NOMO-1 (cell line): ENCODE measurements around the gene CTF1.
A peak's percentile ranks its signal among the peaks of the same experiment; 100 is the strongest.
"Not testable (repeated sequence)": the region's sequence is repeated elsewhere in the genome, so short reads cannot be mapped to it uniquely, and the experiment has no call there.

Experiments used
- DNase-seq, 2 experiments: peaks; one replicate each; lab custom pipeline; 2025; ENCODE audit not compliant: unreplicated experiment in 2 of 2; lab: John Stamatoyannopoulos, UW

Gene CTF1

DNA sequence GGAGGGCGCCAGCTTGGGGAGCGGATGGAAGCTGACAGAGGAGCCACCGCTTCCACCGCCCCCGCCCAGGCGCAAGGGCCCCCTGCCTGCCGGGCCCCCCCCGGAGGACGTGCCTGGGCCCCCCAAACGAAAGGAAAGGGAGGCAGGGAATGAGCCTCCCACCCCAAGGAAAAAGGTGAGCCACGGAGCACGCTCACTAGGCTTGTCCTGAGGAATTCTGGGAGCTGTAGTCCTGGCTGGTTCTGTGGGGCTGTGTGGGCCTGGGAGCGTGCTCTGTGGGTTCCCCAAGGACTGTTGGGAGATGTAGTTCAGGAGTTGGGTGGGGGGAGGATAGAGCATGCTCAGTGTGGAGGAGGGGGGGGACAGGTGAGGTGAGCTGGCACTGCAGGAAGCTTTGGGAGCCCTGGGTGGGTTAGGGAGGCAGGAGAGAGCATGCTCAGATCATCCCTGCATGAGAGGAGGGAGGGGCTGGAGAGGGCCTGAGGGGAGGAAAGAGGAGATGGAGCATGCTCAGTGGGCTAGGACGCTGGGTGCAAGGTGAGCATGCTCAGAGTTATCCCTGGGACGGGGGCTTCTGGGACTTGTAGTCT is 31.5 kb downstream of the CTF1 start:
- no peak for DNase-seq

DNA sequence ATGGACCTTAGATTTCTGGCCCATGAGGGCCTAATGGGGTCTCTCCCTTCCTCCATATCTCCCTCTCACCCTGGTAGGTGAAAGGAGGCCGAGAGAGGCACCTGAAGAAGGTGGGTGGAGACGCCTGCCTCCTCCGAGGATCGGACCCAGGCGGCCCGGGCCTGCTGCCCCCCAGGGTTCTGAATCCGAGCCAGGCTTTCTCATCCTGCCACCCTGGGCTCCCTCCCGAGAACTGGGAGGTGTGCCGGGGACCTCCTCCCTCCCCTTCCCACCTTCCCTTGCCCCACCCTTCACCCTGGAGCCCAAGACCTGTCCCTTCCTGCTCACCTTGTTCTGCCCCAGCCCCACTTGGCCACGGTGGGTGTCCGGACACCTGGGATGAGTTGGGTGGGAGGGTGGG is 32.0 kb downstream of the CTF1 start:
- no peak for DNase-seq

DNA sequence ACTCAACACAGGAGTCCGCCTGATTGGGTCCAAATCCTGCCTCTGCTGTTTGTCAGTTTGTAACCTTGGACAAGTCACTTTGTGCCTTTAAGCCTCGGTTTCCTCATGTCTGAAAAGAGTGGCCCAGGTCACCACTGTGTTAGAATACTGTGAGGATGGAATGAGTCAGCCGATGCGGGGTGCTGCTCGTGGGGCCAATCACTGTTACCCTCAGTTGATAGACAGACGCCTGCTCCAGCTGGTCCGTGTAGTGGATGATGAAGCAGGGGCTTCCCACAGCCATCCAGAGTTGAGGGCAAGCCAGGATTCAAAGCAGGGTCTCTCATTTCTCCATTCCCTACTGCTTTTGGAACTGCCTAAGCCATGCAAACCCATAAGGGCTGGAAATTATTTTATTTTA is 32.8 kb downstream of the CTF1 start:
- no peak for DNase-seq

DNA sequence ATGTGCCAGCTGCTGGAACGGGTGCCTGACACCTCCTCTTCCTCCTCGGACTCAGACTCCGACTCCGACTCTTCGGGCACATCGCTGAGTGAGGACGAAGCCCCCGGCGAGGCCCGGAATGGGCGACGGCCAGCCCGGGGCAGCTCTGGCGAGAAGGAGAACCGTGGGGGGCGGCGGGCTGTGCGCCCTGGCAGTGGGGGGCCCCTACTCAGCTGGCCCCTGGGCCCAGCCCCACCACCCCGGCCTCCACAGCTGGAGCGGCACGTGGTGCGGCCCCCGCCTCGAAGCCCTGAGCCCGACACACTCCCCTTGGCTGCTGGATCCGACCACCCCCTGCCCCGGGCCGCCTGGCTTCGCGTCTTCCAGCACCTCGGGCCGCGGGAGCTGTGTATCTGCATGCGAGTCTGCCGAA is 33.8 kb downstream of the CTF1 start:
- DNase-seq = no peak

DNA sequence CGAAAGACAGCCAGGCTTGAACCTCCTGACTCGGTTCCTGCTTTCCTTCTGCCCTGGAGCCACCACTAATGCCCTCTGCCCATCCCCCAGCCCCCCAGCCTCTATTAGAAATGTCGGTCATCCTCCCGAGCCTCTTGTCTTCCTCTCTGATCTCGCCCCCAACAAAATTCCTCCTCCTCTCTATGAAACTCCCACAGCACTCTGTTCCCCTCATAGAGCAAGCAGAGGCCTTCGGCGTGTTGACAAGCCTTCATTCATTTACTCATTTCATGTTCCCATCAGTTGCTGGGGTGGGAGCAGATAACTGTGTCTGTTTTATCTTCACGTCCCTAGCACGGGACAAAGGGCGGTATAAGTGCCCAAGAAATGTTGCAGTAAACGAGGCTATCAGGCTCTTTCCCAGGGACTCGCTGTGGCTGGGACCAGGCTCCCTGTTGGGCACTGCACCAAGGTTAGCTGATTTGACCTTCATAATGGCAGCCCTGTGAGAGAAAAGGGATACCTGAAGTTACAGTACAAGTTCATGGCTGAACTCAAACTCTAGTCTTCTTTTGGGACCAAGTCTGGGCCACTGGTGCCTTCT is 34.7 kb downstream of the CTF1 start:
- DNase-seq = no peak

DNA sequence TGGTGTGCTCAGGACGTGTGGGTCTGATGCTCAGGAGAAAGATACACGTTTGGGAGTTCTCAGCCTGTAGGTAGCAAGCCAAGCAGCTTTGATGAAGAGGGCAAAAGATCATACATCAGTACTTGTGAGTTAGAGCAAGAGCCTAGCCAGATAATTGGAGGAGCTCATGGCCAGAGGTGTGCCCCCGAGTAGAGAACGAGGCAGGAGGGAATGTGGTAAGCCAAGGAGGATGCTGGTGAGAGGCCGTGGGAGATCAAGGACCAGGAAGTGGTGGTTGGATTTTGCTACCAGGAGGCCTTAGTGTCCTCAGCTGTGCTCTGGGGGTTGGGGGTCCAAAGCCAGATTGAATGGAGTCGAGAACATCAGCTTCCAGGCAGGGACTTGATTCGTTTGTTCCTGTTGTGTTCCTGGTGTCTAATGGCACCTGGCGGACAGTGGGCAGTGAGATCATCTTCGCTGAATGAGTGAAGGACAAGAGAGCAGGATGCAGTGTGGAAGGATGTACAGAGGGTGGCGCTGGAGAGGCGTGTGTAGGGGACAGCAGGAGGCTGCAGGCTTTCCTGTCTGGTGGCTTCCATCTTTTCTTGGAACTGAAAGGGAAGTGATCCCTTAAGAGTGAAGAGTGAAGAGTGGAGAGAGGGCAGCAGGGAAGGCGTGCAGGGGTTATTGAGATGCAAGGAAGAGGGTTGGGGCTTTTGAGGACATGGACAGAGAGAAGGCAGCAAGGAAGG is 38.6 kb downstream of the CTF1 start:
- DNase-seq = peak; percentile 24 to 40

DNA sequence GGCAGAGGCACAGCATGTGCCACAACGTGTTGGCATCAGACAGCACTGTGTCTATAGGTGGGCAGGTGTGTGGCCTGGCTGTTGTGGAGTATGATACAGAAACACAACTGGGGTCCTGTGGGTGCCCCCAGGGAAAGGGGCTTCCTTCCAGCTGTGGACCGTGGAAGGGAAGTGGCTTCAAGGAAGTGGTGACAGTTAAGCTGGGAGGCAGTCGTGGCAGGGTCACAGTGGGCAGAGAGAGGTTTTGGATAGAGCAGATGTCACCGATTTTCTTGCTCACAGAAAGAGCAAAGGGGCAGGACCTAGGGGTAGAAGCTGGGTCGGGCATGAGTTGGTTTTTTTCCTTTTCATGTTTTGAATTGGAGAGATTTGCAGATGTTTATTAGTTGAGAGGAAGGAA is 41.3 kb downstream of the CTF1 start:
- DNase-seq = no peak

DNA sequence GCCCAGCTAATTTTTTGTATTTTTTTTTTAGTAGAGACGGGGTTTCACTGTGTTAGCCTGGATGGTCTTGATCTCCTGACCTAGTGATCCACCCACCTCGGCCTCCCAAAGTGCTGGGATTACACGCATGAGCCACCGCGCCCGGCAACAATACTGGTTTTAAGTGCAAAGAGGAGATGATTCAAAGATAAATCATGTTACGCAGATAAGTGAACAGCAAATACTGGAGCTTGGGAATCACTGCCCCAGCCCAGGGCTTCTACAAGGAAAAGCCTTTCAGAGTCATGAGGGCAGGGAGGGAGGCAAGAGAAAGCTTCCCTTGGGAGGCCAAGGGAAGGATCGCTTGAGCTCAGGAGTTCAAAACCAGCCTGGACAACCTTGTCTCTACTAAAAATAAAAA is 43.2 kb downstream of the CTF1 start:
- not testable (repeated sequence) for DNase-seq

DNA sequence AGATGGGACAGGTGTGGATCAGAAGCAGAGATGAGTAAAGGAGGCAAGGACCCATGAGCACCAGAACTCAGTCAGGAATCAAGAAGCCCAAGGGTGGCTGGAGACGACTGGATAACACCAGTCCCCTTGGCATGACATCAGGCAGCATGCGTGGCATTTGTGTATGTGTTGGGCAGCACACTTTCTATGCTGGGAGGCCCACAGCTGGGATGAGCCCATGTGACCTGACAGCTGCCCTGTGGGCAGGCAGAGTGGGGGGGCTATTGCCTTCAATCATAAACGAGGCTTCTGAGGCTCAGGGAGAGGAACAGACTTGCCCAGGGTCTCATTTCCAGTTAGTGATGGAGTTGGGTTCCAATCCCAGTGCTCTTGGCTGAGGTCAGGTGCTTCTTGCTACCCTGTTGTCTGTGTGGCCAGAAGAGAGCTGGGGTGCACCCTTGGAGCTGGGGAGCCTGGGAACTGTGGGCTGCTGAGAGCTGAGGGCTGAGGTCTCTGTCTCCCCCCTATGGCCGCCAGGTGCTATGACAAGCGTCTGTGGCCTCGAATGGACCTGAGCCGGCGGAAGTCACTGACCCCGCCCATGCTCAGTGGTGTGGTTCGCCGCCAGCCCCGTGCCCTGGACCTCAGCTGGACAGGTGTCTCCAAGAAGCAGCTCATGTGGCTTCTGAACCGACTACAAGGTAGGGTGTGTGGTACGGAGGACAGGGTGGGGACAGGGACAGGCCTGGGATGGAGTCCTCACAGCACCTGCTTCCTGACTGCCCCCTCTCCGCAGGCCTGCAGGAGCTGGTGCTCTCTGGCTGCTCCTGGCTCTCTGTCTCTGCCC is 45.4 kb downstream of the CTF1 start:
- DNase-seq = peak; percentile 64 to 79

DNA sequence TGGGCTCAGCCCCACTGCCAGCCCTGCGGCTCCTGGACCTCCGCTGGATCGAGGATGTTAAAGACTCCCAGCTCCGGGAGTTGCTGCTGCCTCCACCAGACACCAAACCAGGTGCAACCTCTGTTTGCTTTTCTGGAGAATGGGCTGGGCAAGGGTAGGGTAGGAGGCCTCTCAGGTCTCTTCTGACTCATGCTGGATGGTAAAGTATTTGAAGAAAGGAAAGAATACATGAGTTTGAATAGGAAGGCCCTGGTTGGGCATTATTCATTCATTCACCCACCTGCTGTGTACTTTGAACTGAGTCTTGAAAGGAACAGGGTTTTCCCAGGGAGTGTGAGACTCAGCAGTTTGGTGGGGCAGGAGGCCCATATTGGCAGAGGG is 46.0 kb downstream of the CTF1 start:
- no peak for DNase-seq

DNA sequence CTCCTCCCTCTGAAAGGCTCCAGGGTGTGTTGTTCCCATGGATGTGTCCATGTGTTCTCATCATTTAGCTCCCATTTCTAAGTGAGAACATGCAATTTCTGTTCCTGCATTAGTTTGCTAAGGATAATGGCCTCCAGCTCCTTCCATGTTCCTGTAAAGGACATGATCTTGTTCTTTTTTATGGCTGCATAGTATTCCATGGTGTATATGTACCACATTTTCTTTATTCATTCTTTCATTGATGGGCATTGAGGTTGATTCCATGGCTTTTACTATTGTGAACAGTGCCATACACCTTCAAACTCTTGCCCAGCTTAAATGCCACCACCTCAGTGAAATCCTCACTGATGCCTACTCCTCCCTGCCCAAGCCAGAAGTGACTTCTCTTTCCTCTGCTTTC is 47.9 kb downstream of the CTF1 start:
- no peak for DNase-seq

DNA sequence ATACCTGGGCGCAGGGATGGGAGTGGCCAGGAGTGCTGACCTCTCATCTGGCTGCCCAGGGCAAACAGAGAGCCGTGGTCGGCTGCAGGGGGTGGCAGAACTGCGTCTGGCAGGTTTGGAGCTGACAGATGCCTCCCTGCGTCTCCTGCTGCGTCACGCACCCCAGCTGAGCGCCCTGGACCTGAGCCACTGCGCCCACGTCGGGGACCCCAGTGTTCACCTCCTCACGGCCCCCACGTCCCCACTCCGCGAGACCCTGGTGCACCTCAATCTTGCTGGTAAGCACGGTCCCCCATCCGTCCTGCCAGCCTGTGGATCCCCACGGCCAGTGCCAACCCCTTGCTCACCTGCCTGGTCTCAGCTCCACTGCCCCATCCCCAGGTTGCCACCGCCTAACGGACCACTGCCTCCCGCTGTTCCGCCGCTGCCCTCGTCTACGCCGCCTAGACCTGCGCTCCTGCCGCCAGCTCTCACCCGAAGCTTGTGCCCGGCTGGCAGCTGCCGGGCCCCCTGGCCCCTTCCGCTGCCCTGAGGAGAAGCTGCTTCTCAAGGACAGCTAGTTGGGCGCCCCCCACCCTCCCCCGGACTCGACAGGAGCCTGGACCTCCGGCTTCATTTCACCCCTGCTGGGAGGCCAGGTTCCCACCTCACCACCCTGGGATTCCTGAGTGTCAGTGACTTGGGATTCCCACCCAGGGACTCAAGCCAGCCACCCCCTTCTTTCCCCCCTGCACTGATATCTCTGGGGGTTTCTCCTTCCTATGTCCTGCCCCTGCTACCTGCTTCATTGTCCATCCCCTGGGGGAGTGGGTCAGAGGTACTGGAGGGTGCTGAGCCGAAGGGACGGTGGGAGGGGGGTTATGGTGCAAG is 50.5 kb downstream of the CTF1 start:
- DNase-seq = no peak

DNA sequence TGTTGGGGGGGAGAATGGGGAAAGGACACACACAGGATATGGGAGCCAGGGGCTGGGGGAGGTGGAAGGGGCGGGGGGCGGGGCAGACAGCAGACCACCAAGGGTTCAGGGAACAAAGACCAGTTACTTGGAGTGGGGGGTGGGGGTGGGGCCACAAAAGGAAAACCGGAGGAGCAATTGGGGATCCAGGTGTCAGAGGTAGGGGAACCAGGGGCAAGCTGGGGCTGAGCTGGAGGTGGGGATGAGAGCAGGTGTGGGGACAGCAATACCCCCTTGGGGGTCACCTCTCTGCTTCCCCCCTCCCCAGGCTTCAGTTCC is 51.1 kb downstream of the CTF1 start:
- DNase-seq = no peak

DNA sequence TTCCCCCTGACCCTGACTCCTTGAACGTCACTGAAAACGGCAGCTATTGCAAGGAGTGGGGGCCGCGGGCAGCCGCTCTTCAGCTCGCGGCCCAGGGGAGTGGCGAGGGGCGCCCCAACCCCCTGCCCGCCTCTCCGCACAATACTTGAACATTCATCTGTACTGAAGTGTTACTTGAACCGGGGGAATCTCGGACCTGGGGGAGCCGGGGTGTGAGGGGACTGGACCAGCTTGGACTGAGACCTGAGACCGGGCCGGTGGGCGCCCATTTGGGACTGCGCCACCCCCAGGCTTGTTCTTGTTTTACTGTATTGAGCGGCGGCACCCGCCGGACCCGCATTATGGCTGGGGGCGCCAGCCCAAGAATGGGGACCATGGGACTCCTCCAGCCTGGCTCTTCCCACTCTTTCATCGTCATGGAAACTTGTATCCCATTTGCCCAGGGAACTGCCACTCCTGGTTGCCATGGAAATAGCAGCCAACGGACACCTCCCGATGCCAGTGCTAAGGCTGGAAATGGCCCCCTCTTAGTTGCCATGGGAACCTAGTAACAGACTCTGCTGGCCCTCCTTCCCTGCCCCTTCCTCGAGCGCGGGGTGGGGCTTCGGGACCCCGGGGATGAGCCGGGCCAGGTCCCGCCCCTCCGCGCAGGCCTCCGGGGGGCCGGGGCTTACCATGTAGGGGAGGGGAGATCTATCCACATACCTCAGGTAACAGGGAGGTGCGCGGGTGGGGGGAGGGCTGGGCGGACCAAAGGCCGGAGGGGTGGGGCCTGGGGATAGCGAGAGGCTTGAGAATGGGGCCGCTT is 51.6 kb downstream of the CTF1 start:
- no peak for DNase-seq

DNA sequence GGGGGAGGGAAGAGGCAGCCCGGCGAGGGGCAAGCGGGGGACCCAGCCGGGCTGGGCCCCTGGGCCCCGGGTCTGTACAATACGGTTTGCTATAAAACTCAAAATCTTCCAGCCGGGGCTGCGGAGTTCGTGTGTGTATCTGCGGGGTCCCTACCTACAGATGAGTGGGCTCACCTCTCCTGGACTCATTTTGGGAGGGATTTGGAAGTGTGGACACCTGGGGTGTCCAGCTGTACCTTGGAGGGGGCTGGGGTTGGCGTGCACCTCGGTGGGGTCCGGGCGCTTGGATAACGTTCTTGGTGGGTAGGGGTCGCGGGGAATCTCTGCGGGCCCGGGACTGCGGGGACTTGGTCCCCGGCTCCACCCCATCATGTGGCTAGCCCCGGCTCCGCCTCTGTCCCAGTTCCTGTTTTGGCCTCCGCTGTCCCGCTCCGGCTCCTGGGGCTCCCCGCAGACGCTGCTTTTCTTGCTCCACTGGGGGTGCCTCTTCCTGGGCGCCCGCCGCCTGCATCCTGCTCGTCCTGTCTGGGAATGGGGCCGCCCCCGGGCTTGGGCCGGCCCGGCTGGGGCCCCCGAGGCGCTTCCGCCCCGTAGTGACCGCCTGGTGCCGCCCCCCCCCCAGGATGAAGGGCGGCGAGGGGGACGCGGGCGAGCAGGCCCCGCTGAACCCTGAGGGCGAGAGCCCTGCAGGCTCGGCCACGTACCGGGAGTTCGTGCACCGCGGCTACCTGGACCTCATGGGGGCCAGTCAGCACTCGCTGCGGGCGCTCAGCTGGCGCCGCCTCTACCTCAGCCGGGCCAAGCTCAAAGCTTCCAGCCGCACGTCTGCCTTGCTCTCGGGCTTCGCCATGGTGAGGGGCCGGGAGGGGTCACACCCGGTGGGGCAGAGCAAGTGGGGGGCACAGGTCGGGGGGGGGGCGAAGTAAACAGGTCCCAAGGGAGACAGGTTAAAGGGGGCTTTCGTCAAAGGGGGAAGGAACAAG is 52.5 kb downstream of the CTF1 start, which contains the start of gene ORAI3:
Gene ORAI3, plus strand, starts transcription at position 402 of the 983 bp plus-strand sequence. Its CDS starts 222 bp downstream, at position 624.
- DNase-seq = peak; percentile 81 to 82

DNA sequence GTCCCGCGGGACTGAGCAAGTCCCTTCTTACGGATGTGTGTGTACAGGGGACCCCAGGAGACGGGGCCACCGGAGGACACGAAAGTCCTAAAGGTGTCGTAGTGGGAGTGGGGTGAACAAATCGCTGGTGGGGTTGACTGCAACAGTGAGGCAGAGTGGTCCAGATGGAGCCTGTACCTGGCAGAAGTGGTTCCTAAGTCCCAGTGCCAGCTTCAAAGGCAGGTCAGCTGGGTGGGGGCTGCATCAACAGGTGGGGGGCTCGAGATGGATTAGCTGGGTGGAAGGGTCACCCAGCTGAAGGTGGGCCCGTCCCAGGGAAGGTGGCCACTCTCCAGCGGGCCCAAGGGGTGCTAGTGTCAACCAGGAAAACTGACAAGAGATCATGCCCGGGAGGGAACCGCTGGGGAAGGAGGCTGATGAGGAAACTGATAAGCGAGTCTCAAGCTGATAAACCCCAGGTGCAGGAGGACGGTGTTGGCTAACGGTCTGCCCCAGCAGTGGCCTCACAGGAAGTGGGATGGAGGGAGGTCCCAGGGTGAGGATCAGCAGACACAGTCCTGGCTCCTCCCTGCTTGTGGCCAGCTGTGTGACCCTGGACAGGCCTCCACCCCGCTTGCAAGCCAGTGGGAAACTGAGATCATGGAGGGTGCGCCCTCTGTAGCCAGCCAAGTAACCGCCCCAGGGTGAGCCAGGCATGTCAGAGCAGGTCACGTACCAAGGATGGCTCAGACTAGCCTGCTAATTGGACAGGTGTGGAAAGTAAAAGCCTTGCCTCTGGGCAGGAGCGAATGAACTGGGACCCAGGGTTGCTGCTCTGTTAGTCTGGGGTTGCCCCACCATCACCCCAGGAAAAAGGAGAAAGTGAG is 53.5 kb downstream of the CTF1 start:
- DNase-seq = peak; percentile 21 to 42

DNA sequence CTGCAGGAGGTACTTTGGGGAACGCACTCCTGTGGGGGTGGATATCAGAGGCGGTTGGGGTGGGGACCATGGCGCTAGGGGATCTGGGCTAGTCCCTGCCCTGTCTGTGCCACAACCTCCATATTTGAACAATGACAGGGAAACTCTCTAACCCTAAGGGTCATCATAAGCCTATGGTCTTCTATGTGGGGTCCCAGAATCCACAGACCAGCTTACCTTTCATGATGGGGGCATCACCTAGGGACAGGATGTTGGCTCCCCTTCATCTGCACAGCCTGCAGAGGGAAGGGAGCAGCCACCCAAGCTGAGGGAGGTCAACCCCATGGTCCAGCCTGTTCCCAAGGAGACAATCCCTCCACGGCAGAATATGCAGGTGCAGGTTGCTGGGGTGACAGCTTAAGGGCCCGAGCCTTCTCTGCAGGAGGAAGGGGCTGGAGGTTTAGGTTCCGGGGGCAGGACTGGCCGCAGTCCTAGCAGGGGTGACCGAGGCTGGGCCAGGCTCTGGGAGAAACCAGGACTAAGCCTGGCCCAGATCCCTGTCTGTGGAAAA is 54.2 kb downstream of the CTF1 start:
- no peak for DNase-seq
